GM18951 (cell line): ENCODE results near the gene CCDC157.

Experiments used
- POLR2A ChIP-seq: IDR thresholded peaks from 4 replicates; pipeline ENCODE4 v1.6.1; 2011; ENCODE audit warnings: mild to moderate bottlenecking; ENCODE audit not compliant: insufficient read length, insufficient read depth; ENCODE audit errors: extremely low read depth
- in situ Hi-C: fragments of 300-500 bp; cut with MboI; formaldehyde crosslinking; loops from one replicate; pipeline ENCODE4 v1.12.0; 2022; ENCODE audit warnings: low sequenced_read_pairs, mixed read lengths, inconsistent platforms; ENCODE audit not compliant: unreplicated experiment

CCDC157 gene

DNA sequence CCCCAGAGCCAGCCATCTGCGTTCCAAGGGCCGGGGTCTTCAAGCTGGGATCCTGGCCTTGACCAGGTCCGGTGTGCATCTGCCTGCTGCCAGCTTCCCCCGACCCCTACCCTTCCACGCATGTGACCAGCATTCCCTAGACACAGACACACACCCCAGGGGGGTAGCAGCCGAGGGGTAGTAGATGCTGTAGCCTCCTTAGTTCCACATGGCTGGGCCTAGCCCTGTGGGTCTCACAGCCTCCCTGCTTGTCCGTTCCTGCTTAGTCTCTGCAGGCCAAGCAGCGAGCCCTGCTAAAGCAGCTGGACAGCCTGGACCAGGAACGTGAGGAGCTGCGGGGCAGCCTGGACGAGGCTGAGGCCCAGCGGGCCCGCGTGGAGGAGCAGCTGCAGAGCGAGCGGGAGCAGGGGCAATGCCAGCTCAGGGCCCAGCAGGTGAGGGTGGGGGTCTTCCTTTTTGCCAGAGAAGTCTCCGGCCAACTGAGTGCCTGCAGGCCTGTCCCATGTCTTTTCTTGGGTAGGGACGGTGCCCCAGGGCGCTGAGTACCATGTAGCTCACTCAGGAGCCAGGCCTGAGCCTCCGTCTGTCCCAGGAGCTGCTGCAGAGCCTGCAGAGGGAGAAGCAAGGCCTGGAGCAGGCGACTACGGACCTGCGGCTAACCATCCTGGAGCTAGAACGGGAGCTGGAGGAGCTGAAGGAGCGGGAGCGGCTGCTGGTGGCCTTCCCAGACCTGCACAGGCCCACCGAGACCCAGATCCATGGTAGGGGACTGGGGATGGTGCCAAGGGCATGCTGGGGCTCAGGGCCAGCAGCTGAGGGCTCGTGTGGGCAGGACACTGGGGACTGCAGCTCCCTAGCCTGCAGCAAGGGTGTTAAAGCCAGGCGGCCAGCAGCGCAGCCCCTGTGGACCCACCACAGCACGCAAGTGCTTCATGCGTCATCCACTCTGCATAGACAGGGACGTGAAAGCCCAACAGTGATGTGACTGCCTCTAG is 16.8 kb downstream of the CCDC157 start:
- in situ Hi-C loops, result no loop called here
- TF ChIP-seq POLR2A, result no peak

- in situ Hi-C loops, result loop anchor here (25.0 kb wide), 1 partner anchor 263 kb away; no protein-coding TSS in a partner anchor
- TF ChIP-seq POLR2A, result no peak
Measured at GRCh38 chr22:30375312-30375849, 18.6 kb downstream of the CCDC157 start.

GRCh38 chr22:30380011-30380410 is 23.2 kb downstream of the CCDC157 start:
- in situ Hi-C loops, result loop anchor here (10.0 to 25.0 kb wide), 2 partner anchors 115 to 268 kb away; partner anchors contain the start of gene OSM
- no peak for TF ChIP-seq POLR2A

- in situ Hi-C loops, result loop anchor here (10.0 to 25.0 kb wide), 2 partner anchors 116 to 269 kb away; partner anchors contain the start of gene OSM
- no peak for TF ChIP-seq POLR2A
Measured at GRCh38 chr22:30381264-30381663, 24.5 kb downstream of the CCDC157 start.

DNA sequence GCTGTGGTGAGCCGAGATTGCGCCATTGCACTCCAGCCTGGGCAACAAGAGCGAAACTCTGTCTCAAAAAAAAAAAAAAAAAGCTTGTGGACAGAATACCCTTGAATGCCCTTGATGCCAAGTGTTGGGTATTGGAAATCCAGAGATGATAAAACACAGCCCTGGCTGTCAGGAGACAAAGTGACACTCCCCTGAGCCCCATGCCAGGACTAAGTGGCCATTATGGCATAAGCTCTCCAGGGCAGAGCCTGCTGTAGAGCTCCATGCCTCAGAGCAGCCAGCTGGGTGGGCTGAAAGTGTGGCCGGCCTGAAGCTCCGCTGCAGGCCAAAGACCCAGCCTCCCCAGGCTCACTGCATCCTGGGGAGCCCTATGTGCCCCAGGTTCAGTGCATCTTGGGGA is 25.5 kb downstream of the CCDC157 start:
- in situ Hi-C loops, result loop anchor here (10.0 to 25.0 kb wide), 2 partner anchors 118 to 270 kb away; partner anchors contain the start of gene OSM
- TF ChIP-seq POLR2A, result no peak

DNA sequence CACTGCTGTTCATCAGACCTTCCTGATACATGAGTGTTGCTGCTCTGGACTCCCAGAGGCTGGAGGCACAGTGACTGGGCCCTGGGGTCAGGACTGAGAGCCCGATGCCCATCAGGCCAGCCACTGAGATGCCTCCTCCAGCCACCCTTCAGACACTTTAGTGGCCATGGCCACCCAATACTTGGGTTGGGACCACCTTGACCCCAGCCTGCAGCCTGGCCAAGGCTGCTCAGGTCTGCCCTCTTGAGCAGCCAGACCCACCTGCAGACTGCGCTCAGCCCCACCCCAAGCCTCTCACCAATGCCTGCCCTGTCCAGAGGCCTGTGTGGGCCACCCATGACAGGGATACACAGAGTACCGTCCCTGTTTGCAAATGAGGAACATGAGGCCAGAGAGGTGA is 26.3 kb downstream of the CCDC157 start:
- in situ Hi-C loops, result loop anchor here (10.0 to 25.0 kb wide), 2 partner anchors 118 to 271 kb away; partner anchors contain the start of gene OSM

GRCh38 chr22:30385942-30386341 is 29.1 kb downstream of the CCDC157 start:
- TF ChIP-seq POLR2A, result no peak
- in situ Hi-C loops, result loop anchor here (10.0 to 25.0 kb wide), 2 partner anchors 121 to 274 kb away; partner anchors contain the start of gene OSM

More for the DNA sequence above, 26.3 kb downstream of the CCDC157 start:
- no peak for TF ChIP-seq POLR2A

DNA sequence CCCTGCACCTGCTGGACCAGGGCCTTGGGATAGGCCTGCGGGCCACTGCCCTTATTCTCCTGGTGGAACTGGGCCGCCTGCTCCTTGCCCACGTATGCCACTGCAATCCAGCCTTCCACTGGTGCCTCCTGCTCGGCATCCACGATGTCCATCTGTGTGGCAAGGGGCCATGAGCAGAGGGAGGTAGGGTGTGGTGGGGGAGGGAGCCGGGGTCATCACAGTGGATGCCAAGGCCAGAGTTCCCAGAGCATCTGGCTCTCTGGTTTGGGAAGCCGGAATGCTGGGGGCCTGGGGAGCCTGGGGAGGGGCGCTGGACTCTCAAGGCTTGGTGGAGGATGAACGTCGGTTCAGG is 29.8 kb downstream of the CCDC157 start:
- in situ Hi-C loops, result loop anchor here (10.0 to 25.0 kb wide), 2 partner anchors 122 to 274 kb away; partner anchors contain the start of gene OSM
- no peak for TF ChIP-seq POLR2A

- in situ Hi-C loops, result loop anchor here (10.0 to 25.0 kb wide), 2 partner anchors 122 to 275 kb away; partner anchors contain the start of gene OSM
- TF ChIP-seq POLR2A, result peak; percentile 47
Measured at GRCh38 chr22:30386960-30387827, 30.4 kb downstream of the CCDC157 start, which contains the start of gene RNF215. TSS of gene RNF215 (minus strand) at chr22:30387411. CDS start at chr22:30387313, 98 bp downstream.

DNA sequence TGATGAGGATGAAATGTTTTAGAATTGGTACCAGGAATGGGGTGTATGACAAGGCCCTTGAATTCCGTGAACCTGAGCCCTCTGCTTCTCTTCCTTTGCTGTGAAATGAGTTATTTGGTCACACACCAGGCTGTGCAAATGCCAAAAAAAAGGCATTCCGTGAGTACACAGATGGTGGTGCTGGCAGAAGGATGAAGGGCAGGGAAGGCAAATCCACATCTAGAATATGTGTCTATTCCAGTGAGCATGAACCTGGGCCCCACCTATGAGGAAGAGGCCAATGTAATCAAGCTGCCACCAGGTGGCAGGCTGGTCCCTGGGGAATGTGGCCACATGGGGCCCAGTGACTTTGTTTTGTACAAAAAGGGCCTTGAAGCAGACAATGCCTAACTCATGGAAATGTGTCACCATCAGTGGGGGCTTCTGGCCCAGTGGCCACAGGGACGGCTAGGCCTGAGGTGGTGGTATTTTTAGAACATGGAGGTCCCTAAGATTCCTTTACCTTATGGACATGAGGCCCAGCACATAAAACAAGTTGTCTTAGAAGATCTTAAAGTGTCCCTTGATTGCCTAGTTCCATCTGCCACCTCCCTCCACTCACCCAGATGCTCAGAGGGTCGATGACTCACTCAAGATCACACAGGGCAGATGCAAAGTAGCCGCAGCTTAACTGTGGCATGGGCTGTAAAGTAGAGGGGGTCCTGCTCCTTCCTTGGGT is 34.3 kb downstream of the CCDC157 start:
- no peak for TF ChIP-seq POLR2A
- in situ Hi-C loops, result loop anchor here (10.0 to 25.0 kb wide), 2 partner anchors 94 to 279 kb away; no protein-coding TSS in a partner anchor

GRCh38 chr22:30392661-30393321 is 36.0 kb downstream of the CCDC157 start:
- no peak for TF ChIP-seq POLR2A

More at GRCh38 chr22:30392661-30393321, 36.0 kb downstream of the CCDC157 start:
- in situ Hi-C loops, result loop anchor here (10.0 to 25.0 kb wide), 2 partner anchors 92 to 280 kb away; no protein-coding TSS in a partner anchor
